ENCODE data around the gene TMPRSS6.

TMPRSS6 gene

DNA sequence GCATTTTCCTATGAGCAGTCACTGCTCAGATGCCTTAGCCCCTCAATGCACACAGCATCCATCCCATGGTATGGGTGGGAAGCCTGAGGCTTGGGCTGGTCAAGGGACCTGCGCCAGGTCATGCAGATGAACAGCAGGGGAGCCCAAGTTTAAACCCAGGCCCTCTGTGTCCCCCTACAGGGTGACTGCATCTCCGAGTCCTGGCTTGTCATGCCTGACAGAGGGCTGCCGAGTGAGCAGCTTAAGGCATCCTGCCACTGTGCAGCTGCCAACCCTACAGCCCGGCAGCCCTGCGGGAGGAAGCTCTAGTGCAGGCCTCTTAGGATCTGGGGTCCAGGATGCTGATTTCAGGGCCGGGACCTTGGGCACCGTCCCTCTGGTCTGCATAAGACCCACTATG is 30.2 kb upstream of the TMPRSS6 start:
- Histone ChIP-seq H3K27me3 (ENCODE audit: insufficient read depth, insufficient read length) (no peaks in the 10 kb centered on the region), H3K4me3 (ENCODE audit: insufficient read length, low read depth) (no peak overlapping the region), H3K9ac (ENCODE audit: insufficient read length, low read depth) (no peak overlapping the region), H3K4me1 (ENCODE audit: insufficient read depth, insufficient read length) (peaks cover 6% of the 10 kb centered on the region), H3K9me3 (ENCODE audit: insufficient read depth, low read length) (no peaks in the 10 kb centered on the region), H3K36me3 (ENCODE audit: insufficient read depth, insufficient read length, low read length) (peaks cover 2% of the 10 kb centered on the region)
- TF ChIP-seq YY1 (IDR thresholded peaks at IDR 0.05; ENCODE audit: insufficient read depth, insufficient read length) (no peak), SUZ12 (IDR thresholded peaks at IDR 0.05; ENCODE audit: extremely low read depth, insufficient read depth, insufficient read length) (no peak), ZNF274 (IDR thresholded peaks at IDR 0.05; ENCODE audit: low read depth, low read length) (no peak)
- DNase-seq (ENCODE audit: low read depth, low spot score): no peak

- Histone ChIP-seq H3K4me3 (ENCODE audit: insufficient read length, low read depth) (no peak overlapping the region), H3K4me1 (ENCODE audit: insufficient read depth, insufficient read length) (peaks cover 6% of the 10 kb centered on the region), H3K9me3 (ENCODE audit: insufficient read depth, low read length) (no peaks in the 10 kb centered on the region), H3K27me3 (ENCODE audit: insufficient read depth, insufficient read length) (no peaks in the 10 kb centered on the region), H3K36me3 (ENCODE audit: insufficient read depth, insufficient read length, low read length) (peaks cover 2% of the 10 kb centered on the region), H3K9ac (ENCODE audit: insufficient read length, low read depth) (no peak overlapping the region)
- DNase-seq (ENCODE audit: low read depth, low spot score): no peak
- TF ChIP-seq ZNF274 (IDR thresholded peaks at IDR 0.05; ENCODE audit: low read depth, low read length): no peak
- TF ChIP-seq SUZ12 (IDR thresholded peaks at IDR 0.05; ENCODE audit: extremely low read depth, insufficient read depth, insufficient read length): no peak
- no peak for TF ChIP-seq YY1 (IDR thresholded peaks at IDR 0.05; ENCODE audit: insufficient read depth, insufficient read length)
Measured at GRCh38 chr22:37138849-37139561, 29.5 kb upstream of the TMPRSS6 start.

DNA sequence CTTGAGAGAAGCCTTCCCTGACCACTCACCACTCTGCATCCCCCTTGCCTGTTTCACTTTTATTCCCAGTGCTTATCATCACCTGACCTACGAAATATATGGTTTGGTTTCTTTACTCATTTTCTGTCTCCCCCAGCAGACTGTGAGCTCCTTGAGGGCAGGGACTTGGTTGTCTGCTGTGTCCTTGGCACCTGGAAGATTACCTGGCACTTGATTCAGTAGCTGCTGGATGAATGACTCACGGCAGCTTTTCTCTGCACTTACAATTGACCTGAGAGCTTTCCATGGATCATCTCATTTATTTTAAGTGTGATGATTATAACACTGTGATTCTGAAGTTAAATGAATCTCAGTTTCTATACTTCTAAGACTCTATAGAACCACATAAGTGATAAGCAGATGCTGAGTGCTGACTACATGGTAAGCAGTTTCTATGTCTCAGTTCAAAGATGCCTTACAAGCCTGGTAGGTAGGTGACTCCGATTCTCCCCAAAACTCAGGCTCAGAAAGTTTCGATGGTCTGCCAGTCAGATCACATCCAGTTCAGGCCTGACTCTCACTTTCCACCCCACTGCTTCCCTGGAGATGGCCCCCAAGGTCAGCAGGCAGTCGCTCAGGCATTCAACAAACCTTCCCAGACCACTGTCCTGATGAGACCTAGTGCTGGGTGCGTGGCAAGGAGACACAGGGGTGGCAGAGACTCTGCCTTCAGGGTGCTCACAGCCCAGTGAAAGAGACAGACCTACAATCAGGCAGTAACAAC is 28.6 kb upstream of the TMPRSS6 start:
- H3K9ac ChIP-seq (ENCODE audit: insufficient read length, low read depth): no peak overlapping the region
- TF ChIP-seq YY1 (IDR thresholded peaks at IDR 0.05; ENCODE audit: insufficient read depth, insufficient read length) (no peak), ZNF274 (IDR thresholded peaks at IDR 0.05; ENCODE audit: low read depth, low read length) (no peak), SUZ12 (IDR thresholded peaks at IDR 0.05; ENCODE audit: extremely low read depth, insufficient read depth, insufficient read length) (no peak)
- H3K36me3 ChIP-seq (ENCODE audit: insufficient read depth, insufficient read length, low read length): peaks cover 2% of the 10 kb centered on the region
- peaks cover 10% of the 10 kb centered on the region for H3K4me1 ChIP-seq (ENCODE audit: insufficient read depth, insufficient read length)
- H3K4me3 ChIP-seq (ENCODE audit: insufficient read length, low read depth): no peak overlapping the region
- DNase-seq (ENCODE audit: low read depth, low spot score): no peak
- H3K27me3 ChIP-seq (ENCODE audit: insufficient read depth, insufficient read length): no peaks in the 10 kb centered on the region
- H3K9me3 ChIP-seq (ENCODE audit: insufficient read depth, low read length): no peaks in the 10 kb centered on the region

GRCh38 chr22:37137131-37137530 is 27.6 kb upstream of the TMPRSS6 start:
- Histone ChIP-seq H3K9ac (ENCODE audit: insufficient read length, low read depth) (no peak overlapping the region), H3K4me1 (ENCODE audit: insufficient read depth, insufficient read length) (peaks cover 10% of the 10 kb centered on the region), H3K36me3 (ENCODE audit: insufficient read depth, insufficient read length, low read length) (peaks cover 2% of the 10 kb centered on the region), H3K27me3 (ENCODE audit: insufficient read depth, insufficient read length) (no peaks in the 10 kb centered on the region), H3K9me3 (ENCODE audit: insufficient read depth, low read length) (no peaks in the 10 kb centered on the region), H3K4me3 (ENCODE audit: insufficient read length, low read depth) (no peak overlapping the region)
- DNase-seq (ENCODE audit: low read depth, low spot score): no peak
- TF ChIP-seq SUZ12 (IDR thresholded peaks at IDR 0.05; ENCODE audit: extremely low read depth, insufficient read depth, insufficient read length): no peak

GRCh38 chr22:37135023-37135422 is 25.5 kb upstream of the TMPRSS6 start:
- Histone ChIP-seq H3K9me3 (ENCODE audit: insufficient read depth, low read length) (no peaks in the 10 kb centered on the region), H3K36me3 (ENCODE audit: insufficient read depth, insufficient read length, low read length) (no peaks in the 10 kb centered on the region), H3K4me3 (ENCODE audit: insufficient read length, low read depth) (no peak overlapping the region), H3K27me3 (ENCODE audit: insufficient read depth, insufficient read length) (no peaks in the 10 kb centered on the region), H3K4me1 (ENCODE audit: insufficient read depth, insufficient read length) (peaks cover 10% of the 10 kb centered on the region), H3K9ac (ENCODE audit: insufficient read length, low read depth) (no peak overlapping the region)
- DNase-seq (ENCODE audit: low read depth, low spot score): no peak
- no peak for TF ChIP-seq SUZ12 (IDR thresholded peaks at IDR 0.05; ENCODE audit: extremely low read depth, insufficient read depth, insufficient read length)
- TF ChIP-seq ZNF274 (IDR thresholded peaks at IDR 0.05; ENCODE audit: low read depth, low read length): no peak
- no peak for TF ChIP-seq YY1 (IDR thresholded peaks at IDR 0.05; ENCODE audit: insufficient read depth, insufficient read length)

DNA sequence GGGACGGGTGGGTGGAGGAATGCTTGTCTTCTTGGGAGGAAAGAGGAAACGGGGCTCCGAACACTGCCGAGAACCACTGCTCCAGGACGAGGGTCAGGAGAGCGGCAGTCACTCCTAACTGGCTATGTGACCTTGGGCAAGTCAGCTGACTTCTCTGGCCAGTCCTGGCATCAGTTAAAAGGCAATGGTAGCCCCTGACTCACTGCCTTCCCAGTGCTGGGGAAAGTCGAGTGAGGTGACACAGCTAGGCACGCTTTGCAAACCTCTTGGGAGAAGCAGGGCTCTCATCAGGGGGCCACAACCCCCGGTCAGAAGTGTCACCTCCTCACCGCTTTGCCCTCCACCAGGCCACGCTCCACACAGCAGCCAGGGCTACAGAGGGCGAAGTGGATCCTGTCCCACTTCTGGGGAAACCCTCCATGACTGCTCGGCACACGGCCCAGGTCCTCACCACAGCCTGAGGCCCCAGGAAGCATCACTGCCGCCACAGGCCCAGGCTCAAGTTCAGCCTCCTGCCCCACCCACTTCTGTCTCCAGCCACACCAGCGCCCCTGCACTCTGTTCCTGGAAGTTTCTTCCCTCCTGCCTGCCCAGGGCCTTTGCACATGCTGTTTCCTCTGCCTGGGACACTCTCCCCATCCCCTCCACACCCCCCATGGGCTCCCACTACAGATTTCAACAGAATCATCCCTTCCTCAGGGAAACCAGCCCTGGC is 23.9 kb upstream of the TMPRSS6 start:
- no peak for TF ChIP-seq ZNF274 (IDR thresholded peaks at IDR 0.05; ENCODE audit: low read depth, low read length)
- TF ChIP-seq YY1 (IDR thresholded peaks at IDR 0.05; ENCODE audit: insufficient read depth, insufficient read length): no peak
- no peak for TF ChIP-seq SUZ12 (IDR thresholded peaks at IDR 0.05; ENCODE audit: extremely low read depth, insufficient read depth, insufficient read length)
- Histone ChIP-seq H3K9me3 (ENCODE audit: insufficient read depth, low read length) (no peaks in the 10 kb centered on the region), H3K27me3 (ENCODE audit: insufficient read depth, insufficient read length) (no peaks in the 10 kb centered on the region), H3K4me3 (ENCODE audit: insufficient read length, low read depth) (no peak overlapping the region), H3K36me3 (ENCODE audit: insufficient read depth, insufficient read length, low read length) (no peaks in the 10 kb centered on the region), H3K9ac (ENCODE audit: insufficient read length, low read depth) (no peak overlapping the region), H3K4me1 (ENCODE audit: insufficient read depth, insufficient read length) (peaks cover 7% of the 10 kb centered on the region)
- DNase-seq (ENCODE audit: low read depth, low spot score): no peak

DNA sequence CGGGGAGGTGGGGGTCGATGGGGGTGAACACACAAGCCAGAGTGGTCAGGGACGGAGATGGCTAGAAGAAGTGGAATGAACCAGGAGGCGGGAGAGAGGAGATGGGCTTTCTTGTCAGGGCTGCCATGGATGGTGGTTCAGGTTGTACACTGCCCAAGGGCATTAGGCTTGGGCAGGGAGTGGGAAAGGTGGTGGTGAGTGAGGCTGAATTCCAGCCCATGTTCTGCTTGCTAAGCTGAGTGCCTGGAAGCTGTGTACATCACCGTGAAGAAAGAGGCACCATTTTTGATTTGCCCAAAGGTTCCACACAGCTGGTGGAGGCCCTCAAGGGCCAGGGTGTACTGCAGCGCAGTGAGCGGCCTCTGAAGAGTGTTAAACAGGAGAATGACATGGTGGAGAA is 23.3 kb upstream of the TMPRSS6 start:
- H3K9ac ChIP-seq (ENCODE audit: insufficient read length, low read depth): no peak overlapping the region
- H3K4me3 ChIP-seq (ENCODE audit: insufficient read length, low read depth): no peak overlapping the region
- no peaks in the 10 kb centered on the region for H3K36me3 ChIP-seq (ENCODE audit: insufficient read depth, insufficient read length, low read length)
- no peaks in the 10 kb centered on the region for H3K27me3 ChIP-seq (ENCODE audit: insufficient read depth, insufficient read length)
- TF ChIP-seq ZNF274 (IDR thresholded peaks at IDR 0.05; ENCODE audit: low read depth, low read length): no peak
- no peaks in the 10 kb centered on the region for H3K9me3 ChIP-seq (ENCODE audit: insufficient read depth, low read length)
- DNase-seq (ENCODE audit: low read depth, low spot score): no peak
- H3K4me1 ChIP-seq (ENCODE audit: insufficient read depth, insufficient read length): peaks cover 7% of the 10 kb centered on the region

All from NT2/D1 (cell line).